ENCODE measurements around the gene PLEKHF1.

The PLEKHF1 gene

GRCh38 chr19:29678484-29679106, 13.3 kb downstream of the PLEKHF1 start:
- DNase-seq (ENCODE audit: low read depth in 2 of 2), result no peak

GRCh38 chr19:29679598-29680210, 14.4 kb downstream of the PLEKHF1 start:
- DNase-seq (ENCODE audit: low read depth in 2 of 2), result no peak

DNA sequence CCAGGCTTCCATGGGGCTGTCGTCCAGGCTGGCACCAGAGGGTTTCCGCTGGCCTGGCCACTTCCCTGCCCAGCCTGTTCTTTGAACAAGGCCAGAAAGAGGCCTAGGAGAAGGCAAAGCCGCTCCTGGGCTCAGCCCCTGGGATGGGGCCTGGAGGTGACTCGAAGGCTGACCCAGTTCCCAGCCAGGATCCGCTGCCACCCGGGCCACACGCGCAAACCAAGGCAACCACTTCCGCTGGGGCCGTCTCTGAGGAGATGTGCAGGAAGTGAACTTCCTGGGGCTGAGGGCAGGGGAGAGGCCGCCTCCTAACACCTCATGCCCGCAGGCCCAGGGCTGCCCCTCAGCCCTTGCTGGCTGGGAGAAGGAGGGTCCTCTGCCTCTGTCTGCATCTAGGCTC, 15.2 kb downstream of the PLEKHF1 start:
- peak; percentile 62 to 80 for DNase-seq (ENCODE audit: low read depth in 2 of 2)

DNA sequence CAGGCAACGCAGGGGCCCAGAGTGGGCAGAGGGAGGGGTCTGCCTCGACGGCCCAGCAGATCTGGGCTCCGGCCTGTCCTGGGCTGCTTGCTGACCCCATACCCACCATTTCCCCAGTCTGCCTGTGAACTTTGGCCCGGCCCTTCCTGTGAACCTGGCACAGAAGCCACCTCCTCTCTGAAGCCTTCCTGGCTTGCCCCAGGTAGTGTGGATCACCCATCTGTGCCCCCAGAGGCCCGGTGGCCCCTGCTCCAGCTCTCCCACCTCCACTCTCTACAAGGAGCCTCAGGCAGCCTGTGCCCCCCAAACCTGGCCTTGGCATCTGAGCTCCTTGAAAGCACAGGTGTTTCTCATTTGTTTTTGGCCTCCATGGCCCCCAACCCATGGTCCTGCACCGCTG, 15.7 kb downstream of the PLEKHF1 start:
- no peak for DNase-seq (ENCODE audit: low read depth in 2 of 2)

GRCh38 chr19:29681422-29682235, 16.4 kb downstream of the PLEKHF1 start:
- no peak for DNase-seq (ENCODE audit: low read depth in 2 of 2)

DNA sequence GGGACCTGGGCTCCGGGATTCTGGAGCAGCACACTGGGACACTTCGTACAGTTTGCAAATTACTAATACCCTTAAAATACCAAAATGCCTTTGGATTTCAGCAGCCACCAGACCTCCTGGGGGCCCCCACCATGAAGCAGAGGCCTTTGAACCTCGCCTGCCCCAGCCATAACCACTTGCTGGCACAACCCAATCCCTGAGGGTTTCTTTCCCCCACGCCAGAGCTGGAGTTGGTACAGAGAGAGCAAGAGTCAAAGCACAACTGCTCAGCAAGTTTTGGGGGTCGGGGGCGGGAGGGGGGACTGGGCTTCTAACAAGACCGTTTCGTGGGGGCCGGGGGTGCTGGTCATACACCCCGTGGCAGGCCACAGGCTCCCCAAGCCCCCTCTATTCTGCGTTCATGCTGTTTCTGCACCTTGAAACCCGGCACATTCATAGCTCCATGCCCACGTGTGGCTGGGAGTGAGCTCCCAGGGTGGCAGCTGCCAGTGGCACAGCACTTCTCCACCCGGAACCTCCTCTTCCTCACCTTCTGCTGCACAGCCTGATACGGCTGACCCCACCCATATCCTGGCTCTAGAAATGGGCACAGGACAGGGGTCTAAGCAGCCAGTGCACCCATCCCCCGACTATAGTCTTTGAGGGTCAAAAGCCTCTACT, 17.1 kb downstream of the PLEKHF1 start:
- DNase-seq (ENCODE audit: low read depth in 2 of 2), result no peak

DNA sequence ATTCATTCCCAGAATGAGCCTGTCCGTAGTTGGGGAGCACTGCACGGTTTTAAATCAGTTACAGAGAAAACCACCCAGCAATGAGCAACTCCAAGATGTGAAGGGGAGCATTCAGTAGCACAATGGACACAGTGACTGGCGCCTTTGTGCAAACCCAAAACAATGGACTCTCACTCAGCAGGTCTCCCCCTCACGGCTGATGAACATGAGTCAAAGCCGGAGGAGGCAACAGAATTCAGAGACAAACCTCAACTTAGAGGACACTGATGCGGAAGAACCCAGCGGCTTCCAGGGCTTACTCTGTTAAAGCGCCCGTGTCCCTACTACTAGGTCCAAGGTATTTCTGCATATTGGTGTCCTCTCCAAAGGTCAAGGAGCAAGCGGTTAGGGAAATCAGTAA, 17.7 kb downstream of the PLEKHF1 start:
- no peak for DNase-seq (ENCODE audit: low read depth in 2 of 2)

DNA sequence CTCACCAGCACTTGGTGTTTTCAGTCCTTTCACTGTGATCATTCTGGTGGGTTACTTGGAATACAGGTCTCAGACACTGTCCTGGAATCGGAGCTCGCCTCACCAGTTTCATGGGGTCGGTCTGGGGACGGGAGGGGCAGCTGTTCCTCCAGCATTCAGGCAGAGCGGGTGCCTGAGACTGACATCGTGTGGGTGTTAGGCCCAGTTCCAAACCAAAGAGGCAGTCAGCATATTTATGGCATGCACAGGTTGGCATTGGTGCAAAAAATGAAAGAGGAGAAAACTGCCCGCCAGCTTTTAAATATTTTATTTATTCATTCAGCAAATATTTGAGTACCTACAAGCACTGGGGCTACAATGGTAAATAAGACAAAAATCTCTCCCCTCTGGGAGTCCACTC, 20.1 kb downstream of the PLEKHF1 start:
- DNase-seq (ENCODE audit: low read depth in 2 of 2), result no peak

- DNase-seq (ENCODE audit: low read depth in 2 of 2), result no peak
Observed at GRCh38 chr19:29686285-29686805, 21.1 kb downstream of the PLEKHF1 start.

DNA sequence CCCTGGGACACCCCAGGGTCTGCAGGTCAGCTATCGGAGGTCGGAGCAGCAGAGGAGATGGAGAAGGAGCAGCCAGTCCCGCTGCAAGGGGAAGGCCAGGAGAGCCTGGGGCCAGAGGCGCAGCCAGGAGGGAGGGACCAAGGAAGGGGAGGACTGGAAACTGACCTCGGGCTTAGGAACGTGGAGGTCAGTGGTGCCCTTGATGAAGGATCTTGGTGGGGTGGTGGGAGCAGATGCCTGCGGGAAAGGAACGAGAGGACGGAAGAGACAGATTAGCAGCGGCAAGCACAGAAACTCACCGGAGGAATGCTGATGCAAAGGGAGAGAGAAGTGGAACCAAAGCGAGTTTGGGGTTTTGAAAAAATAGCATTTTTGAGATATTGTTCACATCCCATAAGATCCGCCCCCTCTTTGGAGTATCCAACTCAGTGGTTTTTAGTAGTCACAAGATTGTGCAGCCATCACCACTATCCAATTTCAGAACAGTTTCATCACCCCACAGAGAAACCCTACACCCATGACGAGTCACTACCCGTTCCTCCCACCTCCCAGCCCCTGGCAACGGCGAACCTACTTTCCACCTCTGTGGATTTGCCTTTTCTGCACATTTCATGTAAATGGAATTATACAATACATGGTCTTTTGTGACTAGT, 22.1 kb downstream of the PLEKHF1 start:
- DNase-seq (ENCODE audit: low read depth in 2 of 2), result peak in 1 of 2 experiments; percentile 57

DNA sequence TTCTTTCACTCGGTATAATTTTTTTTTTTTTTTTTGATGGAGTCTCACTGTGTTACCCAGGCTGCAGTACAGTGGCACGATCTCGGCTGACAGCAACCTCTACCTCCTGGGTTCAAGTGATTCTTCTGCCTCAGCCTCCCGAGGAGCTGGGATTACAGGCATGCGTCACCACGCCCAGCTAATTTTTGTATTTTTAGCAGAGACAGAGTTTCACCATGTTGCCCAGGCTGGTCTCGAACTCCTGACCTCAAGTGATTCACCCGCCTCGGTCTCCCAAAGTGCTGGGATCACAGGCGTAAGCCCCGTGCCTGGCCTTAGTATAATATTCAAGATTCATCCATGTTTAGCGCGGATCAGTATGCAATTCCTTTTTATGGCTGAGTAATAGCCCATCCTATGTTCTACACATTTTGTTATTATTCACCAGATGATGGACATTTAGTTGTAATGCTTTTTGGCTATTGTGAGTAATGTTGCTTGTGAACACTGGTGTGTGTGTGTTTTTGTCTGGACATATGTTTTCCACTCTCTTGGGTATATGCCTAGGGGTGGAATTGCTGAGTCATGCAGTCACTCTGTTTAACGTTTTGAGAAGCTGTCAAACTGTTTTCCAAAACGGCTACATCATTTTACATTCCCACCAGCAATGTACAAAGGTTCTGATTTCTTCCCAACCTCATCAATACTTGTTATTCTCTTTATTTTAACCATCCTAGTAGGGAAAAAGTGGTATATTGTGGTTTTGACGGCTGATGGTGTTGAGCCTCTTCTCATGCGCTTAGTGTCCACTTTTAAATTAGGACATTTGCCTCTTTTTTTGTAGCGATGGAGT, 22.9 kb downstream of the PLEKHF1 start:
- DNase-seq (ENCODE audit: low read depth in 2 of 2), result no peak

DNA sequence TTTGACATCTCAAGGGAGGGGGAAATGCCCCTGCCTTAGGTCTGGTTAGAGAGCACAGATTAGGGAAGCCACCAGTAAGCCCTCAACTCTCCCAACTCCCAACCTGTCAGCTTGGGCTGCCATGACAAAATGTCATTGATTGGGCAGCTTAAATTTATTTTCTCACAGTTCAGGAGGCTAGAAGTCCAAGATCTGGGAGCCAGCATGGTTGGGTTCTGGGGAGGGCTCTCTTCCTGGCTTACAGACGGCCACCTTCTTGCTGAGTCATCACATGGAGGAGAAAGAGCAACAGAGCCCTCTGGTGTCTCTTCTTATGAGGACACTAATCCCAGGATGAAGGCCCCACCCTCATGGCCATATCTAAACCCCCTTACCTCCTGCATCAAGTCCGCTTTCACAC, 25.6 kb downstream of the PLEKHF1 start:
- peak in 1 of 2 experiments; percentile 51 for DNase-seq (ENCODE audit: low read depth in 2 of 2)

GRCh38 chr19:29694161-29694560, 28.9 kb downstream of the PLEKHF1 start:
- DNase-seq (ENCODE audit: low read depth in 2 of 2), result no peak

DNA sequence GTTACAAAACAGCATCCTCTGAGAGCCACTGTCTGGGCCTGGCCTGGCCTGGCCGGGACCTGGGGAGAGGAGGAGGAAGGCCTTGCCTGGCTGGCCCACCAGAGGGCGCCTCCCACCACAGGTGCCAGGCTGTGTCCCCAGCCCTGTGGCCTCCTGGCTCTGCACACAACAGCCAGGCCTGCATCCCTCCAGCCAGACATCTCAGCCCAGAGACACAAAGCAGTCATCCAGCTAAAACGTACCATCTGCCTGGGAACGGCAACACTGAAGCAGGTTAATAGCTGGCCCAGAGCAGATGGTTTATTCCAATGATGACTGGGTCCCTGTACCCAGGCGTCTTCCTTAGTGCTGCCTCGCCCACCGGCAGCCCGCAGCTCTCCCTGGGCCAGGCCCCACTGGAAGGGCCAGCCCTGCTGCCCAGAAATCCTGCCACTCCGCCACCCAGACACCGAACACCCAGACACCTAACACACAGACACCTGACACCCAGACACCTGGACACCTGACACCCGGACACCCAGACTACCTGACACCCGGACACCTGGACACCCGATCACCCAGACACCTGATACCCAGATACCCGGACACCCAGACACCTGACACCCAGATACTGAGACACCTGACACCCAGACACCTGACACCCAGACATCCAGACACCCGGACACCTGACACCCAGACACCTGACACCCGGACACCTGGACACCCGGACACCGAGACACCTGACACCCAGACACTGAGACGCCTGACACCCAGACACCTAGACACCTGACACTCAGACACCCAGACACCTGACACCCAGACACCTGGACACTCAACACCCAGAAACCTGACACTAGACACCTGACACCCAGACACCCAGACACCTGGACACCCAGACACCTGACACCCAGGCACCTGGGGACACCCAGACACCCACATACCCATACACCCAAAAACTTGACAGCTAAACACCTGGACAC, 29.7 kb downstream of the PLEKHF1 start:
- peak; percentile 57 to 80 for DNase-seq (ENCODE audit: low read depth in 2 of 2)

GRCh38 chr19:29695765-29696564, 30.7 kb downstream of the PLEKHF1 start:
- no peak for DNase-seq (ENCODE audit: low read depth in 2 of 2)

GRCh38 chr19:29696565-29696846, 31.2 kb downstream of the PLEKHF1 start:
- DNase-seq (ENCODE audit: low read depth in 2 of 2), result no peak

DNA sequence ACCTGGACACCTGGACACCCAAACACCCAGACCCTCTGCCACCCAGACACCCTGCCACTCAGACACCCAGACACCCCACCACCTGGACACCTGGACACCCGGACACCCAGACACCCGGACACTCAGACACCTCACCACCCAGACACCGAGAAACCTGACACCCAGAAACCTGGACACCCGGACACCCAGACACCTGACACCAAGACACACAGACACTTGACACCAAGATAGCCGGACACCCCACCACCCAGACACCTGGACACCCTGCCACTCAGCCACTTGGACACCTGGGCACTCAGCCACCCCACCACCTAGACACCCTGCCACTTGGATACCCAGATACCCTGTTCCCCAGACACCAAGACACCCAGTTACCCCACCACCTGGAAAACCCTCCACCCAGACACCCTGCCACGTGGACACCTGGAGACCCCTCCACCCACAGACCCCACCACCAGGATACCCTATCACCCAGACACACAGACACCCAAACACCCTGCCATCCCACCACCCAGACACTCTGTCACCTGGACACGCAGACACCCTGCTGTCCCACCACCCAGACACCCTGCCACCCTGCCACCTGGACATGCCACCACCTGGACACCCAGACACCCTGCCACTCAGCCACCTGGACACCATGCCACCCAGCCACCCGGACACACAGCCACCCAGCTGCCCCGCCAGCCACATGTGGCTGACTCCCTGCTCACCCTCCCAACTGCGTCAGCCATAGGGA, 32.4 kb downstream of the PLEKHF1 start:
- no peak for DNase-seq (ENCODE audit: low read depth in 2 of 2)

- DNase-seq (ENCODE audit: low read depth in 2 of 2), result no peak
Observed at GRCh38 chr19:29699861-29700260, 34.6 kb downstream of the PLEKHF1 start.
